Calu3 (cell line): Measurements from ENCODE around the gene KRTAP5-5. TPM values are rescaled to one million over a fixed set of nuclear protein-coding genes. Genes with fewer than 3 reads are reported as not detected.
"Not testable (repeated sequence)": the region's sequence is repeated elsewhere in the genome, so short reads cannot be mapped to it uniquely, and the experiment has no call there.

Experiments used
- BruUV-seq: library from RNA; stranded (reverse); fragments of 400-500 nt; replicated peaks from 2 replicates; lab custom pipeline; 2021; lab: Mats Ljungman, UMichigan
- CTCF ChIA-PET: fragments of 300-600 bp; sonication (Branson Sonifier 250); formaldehyde crosslinking; loops from one replicate; lab custom pipeline; 2022; ENCODE audit warnings: antibody characterized with exemption; lab: Charles Lee
- DNase-seq: peaks from one replicate; pipeline ENCODE4 v3.0.0; 2022
- H3K27ac Mint-ChIP-seq: one replicate; pipeline ENCODE4 v1.8.0; 2022; ENCODE audit warnings: mixed read lengths; ENCODE audit not compliant: unreplicated experiment
- H3K27me3 Mint-ChIP-seq: one replicate; pipeline ENCODE4 v1.8.0; 2022; ENCODE audit warnings: mixed read lengths; ENCODE audit not compliant: unreplicated experiment
- H3K36me3 Mint-ChIP-seq: one replicate; pipeline ENCODE4 v1.8.0; 2022; ENCODE audit warnings: mild to moderate bottlenecking, moderate library complexity, mixed read lengths; ENCODE audit not compliant: insufficient read depth, unreplicated experiment
- H3K4me1 Mint-ChIP-seq: one replicate; pipeline ENCODE4 v1.8.0; 2022; ENCODE audit warnings: mild to moderate bottlenecking, low read depth, mixed read lengths; ENCODE audit not compliant: unreplicated experiment
- H3K4me3 Mint-ChIP-seq: one replicate; pipeline ENCODE4 v1.8.0; 2022; ENCODE audit warnings: mild to moderate bottlenecking, low read depth, moderate library complexity, mixed read lengths; ENCODE audit not compliant: unreplicated experiment
- H3K9me3 Mint-ChIP-seq: one replicate; pipeline ENCODE4 v1.8.0; 2022; ENCODE audit warnings: low read depth, mixed read lengths; ENCODE audit not compliant: unreplicated experiment
- CTCF ChIP-seq: fragments of 200-600 bp; IDR thresholded peaks from one replicate; pipeline ENCODE4 v1.8.0; 2022; ENCODE audit warnings: antibody characterized with exemption; ENCODE audit not compliant: unreplicated experiment
- intact Hi-C: fragments of 100-400 bp; cut with micrococcal nuclease; formaldehyde crosslinking; loops from one replicate; pipeline ENCODE4 v1.10.0; 2022; ENCODE audit not compliant: unreplicated experiment
- total RNA-seq: library from RNA; stranded (reverse); gene quantifications from 2 replicates; pipeline ENCODE4 v1.2.3, GENCODE V29; 2022

KRTAP5-5 gene
- total RNA-seq, 1 experiment from 2014 or later, result not detected

GRCh38 chr11:1597994-1598380 is 31.6 kb upstream of the KRTAP5-5 start, which contains the start of gene KRTAP5-2:
KRTAP5-2 (minus strand) TSS chr11:1598294; CDS start chr11:1598250, 44 bp downstream.
- Mint-ChIP-seq H3K36me3 (no peaks in the 10 kb centered on the region), H3K4me3 (no peak within 1 kb of the TSS), H3K27ac (no peak within 1 kb of the TSS), H3K4me1 (no peaks in the 10 kb centered on the region), H3K9me3 (no peaks in the 10 kb centered on the region), H3K27me3 (peaks cover 100% of the 10 kb centered on the region)
- BruUV-seq, result no TSS peak
- no peak for DNase-seq
- intact Hi-C loops, result no loop called here
- no peak for TF ChIP-seq CTCF
- CTCF ChIA-PET, result no interaction called here

DNA sequence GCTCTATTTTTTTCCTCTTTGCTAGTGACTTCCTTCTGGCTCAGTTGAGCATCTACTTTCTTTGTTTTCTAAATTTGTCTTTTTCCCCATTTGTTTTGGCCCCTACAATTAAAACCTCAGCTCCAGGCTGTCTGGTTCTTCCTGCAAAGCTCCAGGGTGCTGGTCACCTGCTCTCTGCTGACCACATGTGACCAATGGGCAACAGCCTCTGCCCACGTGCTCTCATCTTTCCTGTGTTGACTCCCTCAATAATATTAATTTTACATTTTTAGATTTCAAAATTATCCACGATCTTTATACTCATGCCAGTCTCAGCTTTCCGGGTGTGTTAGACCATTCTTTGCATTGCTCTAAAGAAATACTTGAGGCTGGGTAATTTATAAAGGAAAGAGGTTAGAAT is 31.2 kb upstream of the KRTAP5-5 start:
- H3K36me3 Mint-ChIP-seq, H3K4me1 Mint-ChIP-seq, BruUV-seq, intact Hi-C loops, H3K9me3 Mint-ChIP-seq, CTCF ChIA-PET, H3K27ac Mint-ChIP-seq, DNase-seq, H3K4me3 Mint-ChIP-seq: not testable (repeated sequence)
- peaks cover 100% of the 10 kb centered on the region for H3K27me3 Mint-ChIP-seq

DNA sequence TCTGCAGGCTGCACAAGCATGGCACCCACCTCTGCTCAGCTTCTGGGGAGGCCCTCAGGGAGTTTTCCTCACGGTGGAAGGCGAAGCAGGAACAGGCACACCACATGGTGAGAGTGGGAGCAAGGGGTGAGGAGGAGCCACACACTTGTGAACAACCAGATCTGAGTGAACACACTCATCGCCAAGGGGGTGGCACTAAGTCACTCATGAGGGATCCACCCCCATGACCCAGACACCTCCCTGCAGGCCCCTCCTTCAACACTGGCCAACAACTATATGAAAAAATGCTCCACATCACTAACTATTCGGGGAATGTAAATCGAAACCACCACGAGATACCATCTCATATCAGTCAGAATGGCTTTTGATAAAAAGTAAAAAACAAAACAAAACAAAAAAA is 30.8 kb upstream of the KRTAP5-5 start:
- no peaks in the 10 kb centered on the region for H3K9me3 Mint-ChIP-seq
- H3K36me3 Mint-ChIP-seq, result no peaks in the 10 kb centered on the region
- H3K27me3 Mint-ChIP-seq, result peaks cover 100% of the 10 kb centered on the region
- DNase-seq, result no peak
- no peak overlapping the region for H3K27ac Mint-ChIP-seq
- no TSS peak for BruUV-seq
- no peak for TF ChIP-seq CTCF
- H3K4me1 Mint-ChIP-seq, result no peaks in the 10 kb centered on the region
- CTCF ChIA-PET, result no interaction called here
- intact Hi-C loops, result no loop called here
- no peak overlapping the region for H3K4me3 Mint-ChIP-seq

DNA sequence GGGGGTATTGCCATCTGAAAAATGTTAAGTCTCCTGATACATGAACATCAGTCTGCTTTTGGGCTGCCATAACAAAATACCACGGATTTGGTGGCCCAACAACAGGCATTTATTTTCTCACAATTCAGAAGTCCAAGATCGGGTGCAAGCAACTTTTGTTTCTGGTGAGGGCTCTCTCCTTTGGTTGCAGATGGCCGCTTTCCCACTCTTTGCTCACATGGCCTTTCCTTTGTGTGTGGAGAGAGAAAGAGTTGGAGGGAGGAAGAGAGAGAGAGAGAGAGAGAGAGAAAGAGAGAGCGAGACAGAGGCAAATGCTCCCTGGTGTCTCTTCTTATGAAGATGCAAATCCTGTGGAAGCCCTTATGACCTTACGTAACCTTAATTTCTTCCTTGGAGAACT is 28.9 kb upstream of the KRTAP5-5 start:
- H3K36me3 Mint-ChIP-seq, result no peaks in the 10 kb centered on the region
- peaks cover 88% of the 10 kb centered on the region for H3K27me3 Mint-ChIP-seq
- H3K4me1 Mint-ChIP-seq, result no peaks in the 10 kb centered on the region
- DNase-seq, result no peak
- no peak overlapping the region for H3K27ac Mint-ChIP-seq
- intact Hi-C loops, result no loop called here
- BruUV-seq, result no TSS peak
- CTCF ChIA-PET, result no interaction called here
- H3K9me3 Mint-ChIP-seq, result no peaks in the 10 kb centered on the region
- H3K4me3 Mint-ChIP-seq, result no peak overlapping the region
- no peak for TF ChIP-seq CTCF

- H3K4me1 Mint-ChIP-seq, intact Hi-C loops, H3K36me3 Mint-ChIP-seq, H3K4me3 Mint-ChIP-seq, DNase-seq, BruUV-seq, H3K9me3 Mint-ChIP-seq, CTCF ChIA-PET, H3K27ac Mint-ChIP-seq: not testable (repeated sequence)
- H3K27me3 Mint-ChIP-seq, result peaks cover 88% of the 10 kb centered on the region
These were observed 27.9 kb upstream of the KRTAP5-5 start for GRCh38 chr11:1601663-1602062.
